Parathyroid adenoma (tissue), 2 donors: ENCODE measurements around the gene AMIGO3.

ENCODE experiments used
- H2AFZ ChIP-seq: fragments of 300-600 bp; sonication (generic); one replicate; pipeline ENCODE4 v1.7.0; 2017; ENCODE audit warnings: antibody characterized with exemption, mild to moderate bottlenecking
- H3K27ac ChIP-seq: fragments of 300-600 bp; sonication (generic); one replicate; pipeline ENCODE4 v1.7.0; 2017
- H3K27me3 ChIP-seq: fragments of 300-600 bp; sonication (generic); one replicate; pipeline ENCODE4 v1.7.0; 2017; ENCODE audit warnings: low read length; ENCODE audit not compliant: control insufficient read depth, insufficient read depth
- H3K36me3 ChIP-seq: fragments of 300-600 bp; sonication (generic); one replicate; pipeline ENCODE4 v1.7.0; 2017; ENCODE audit warnings: low read length; ENCODE audit not compliant: control insufficient read depth, insufficient read depth
- H3K4me1 ChIP-seq: fragments of 300-600 bp; sonication (generic); one replicate; pipeline ENCODE4 v1.7.0; 2017; ENCODE audit warnings: control low read depth
- H3K4me2 ChIP-seq: fragments of 300-600 bp; sonication (generic); one replicate; pipeline ENCODE4 v1.7.0; 2017; ENCODE audit warnings: low read length
- H3K4me3 ChIP-seq: fragments of 300-600 bp; sonication (generic); one replicate; pipeline ENCODE4 v1.7.0; 2017; ENCODE audit warnings: low read depth, low read length
- H3K79me2 ChIP-seq: fragments of 300-600 bp; sonication (generic); one replicate; pipeline ENCODE4 v1.7.0; 2017; ENCODE audit warnings: control low read depth
- H3K9ac ChIP-seq: fragments of 300-600 bp; sonication (generic); one replicate; pipeline ENCODE4 v1.7.0; 2017; ENCODE audit warnings: mild to moderate bottlenecking
- H3K9me3 ChIP-seq: fragments of 300-600 bp; sonication (generic); one replicate; pipeline ENCODE4 v1.7.0; 2017; ENCODE audit warnings: low read length; ENCODE audit not compliant: control insufficient read depth
- TF ChIP-seq, protein P1 (sequence below): fragments of 300-600 bp; sonication (generic); IDR thresholded peaks from one replicate; pipeline ENCODE4 v1.7.0; 2017; ENCODE audit warnings: antibody characterized with exemption, mild to moderate bottlenecking
- donor health status: primary hyperparathyroidism.

AMIGO3 gene

DNA sequence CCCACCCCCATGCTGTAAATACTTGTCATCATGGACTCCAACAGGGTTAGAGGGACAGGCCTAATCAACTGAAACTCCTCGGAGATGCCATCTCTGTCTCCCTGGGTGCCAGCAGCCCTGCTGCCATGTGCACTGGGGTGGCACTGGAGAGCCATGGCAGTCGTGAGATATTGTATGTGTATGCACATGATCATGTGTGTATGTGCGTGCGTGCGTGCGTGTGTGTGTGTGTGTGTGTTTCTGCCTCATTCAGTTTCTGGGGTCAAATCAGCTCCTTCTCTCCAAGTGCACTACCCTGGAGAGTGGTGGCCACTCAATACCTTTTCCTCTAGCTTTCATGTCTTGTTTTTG lies 48.6 kb downstream of the AMIGO3 start:
- no peak overlapping the region for H3K4me2 ChIP-seq
- no peaks in the 10 kb centered on the region for H3K9me3 ChIP-seq
- H2AFZ ChIP-seq: no peak overlapping the region
- H3K36me3 ChIP-seq: no peaks in the 10 kb centered on the region
- TF ChIP-seq, protein P1, sequence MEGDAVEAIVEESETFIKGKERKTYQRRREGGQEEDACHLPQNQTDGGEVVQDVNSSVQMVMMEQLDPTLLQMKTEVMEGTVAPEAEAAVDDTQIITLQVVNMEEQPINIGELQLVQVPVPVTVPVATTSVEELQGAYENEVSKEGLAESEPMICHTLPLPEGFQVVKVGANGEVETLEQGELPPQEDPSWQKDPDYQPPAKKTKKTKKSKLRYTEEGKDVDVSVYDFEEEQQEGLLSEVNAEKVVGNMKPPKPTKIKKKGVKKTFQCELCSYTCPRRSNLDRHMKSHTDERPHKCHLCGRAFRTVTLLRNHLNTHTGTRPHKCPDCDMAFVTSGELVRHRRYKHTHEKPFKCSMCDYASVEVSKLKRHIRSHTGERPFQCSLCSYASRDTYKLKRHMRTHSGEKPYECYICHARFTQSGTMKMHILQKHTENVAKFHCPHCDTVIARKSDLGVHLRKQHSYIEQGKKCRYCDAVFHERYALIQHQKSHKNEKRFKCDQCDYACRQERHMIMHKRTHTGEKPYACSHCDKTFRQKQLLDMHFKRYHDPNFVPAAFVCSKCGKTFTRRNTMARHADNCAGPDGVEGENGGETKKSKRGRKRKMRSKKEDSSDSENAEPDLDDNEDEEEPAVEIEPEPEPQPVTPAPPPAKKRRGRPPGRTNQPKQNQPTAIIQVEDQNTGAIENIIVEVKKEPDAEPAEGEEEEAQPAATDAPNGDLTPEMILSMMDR: no peak
- H3K4me3 ChIP-seq: no peak overlapping the region
- H3K27ac ChIP-seq: no peak overlapping the region
- no peaks in the 10 kb centered on the region for H3K27me3 ChIP-seq
- H3K4me1 ChIP-seq: peaks cover 17% of the 10 kb centered on the region
- H3K79me2 ChIP-seq: no peaks in the 10 kb centered on the region
- no peak overlapping the region for H3K9ac ChIP-seq

DNA sequence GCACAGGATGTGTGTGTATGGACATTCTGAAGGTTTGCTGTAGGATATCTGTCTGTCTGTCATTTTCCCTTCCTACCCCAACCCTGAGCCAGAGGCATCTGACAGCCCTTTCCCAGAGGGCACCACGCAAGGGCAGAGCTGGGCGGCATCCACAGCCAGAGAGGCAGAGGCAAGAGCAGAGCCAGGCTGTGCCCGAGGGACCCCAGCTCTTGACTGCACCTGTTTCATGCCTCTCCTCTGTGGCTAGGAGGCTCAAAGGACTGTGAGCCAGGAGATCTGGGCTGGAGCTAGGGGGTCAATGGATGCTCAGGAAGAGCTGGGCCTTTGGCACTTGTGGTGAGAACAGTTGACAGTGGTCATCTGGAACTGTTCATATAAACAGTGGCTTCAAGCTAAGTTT lies 50.1 kb downstream of the AMIGO3 start:
- H3K27ac ChIP-seq: no peak overlapping the region
- H3K9ac ChIP-seq: no peak overlapping the region
- H2AFZ ChIP-seq: no peak overlapping the region
- H3K79me2 ChIP-seq: peaks cover 4% of the 10 kb centered on the region
- H3K9me3 ChIP-seq: no peaks in the 10 kb centered on the region
- no peak overlapping the region for H3K4me3 ChIP-seq
- no peaks in the 10 kb centered on the region for H3K36me3 ChIP-seq
- TF ChIP-seq, protein P1: no peak
- H3K27me3 ChIP-seq: no peaks in the 10 kb centered on the region
- H3K4me1 ChIP-seq: peaks cover 10% of the 10 kb centered on the region
- H3K4me2 ChIP-seq: no peak overlapping the region

DNA sequence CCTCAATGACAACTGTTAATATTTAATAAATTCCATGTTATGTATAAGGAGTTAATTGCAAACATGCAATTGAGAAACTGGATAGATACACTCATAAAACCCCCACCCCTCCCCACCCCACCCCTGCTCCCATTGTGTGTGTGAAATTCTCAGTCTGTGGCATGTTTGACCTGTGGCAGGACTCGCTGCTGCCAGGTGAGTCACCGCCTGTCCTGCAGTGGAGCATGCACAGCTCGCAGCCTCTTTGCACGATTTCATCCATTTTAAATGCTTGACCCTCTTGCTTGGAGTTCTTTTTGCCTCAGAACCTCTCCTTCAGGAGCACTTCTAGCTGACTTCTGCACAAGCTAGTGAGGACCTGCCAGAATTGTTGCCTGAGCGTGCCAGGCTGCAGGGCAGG lies 50.6 kb downstream of the AMIGO3 start:
- no peaks in the 10 kb centered on the region for H3K27me3 ChIP-seq
- no peak overlapping the region for H3K4me2 ChIP-seq
- H3K27ac ChIP-seq: no peak overlapping the region
- no peak overlapping the region for H2AFZ ChIP-seq
- H3K79me2 ChIP-seq: peaks cover 7% of the 10 kb centered on the region
- H3K9ac ChIP-seq: no peak overlapping the region
- H3K36me3 ChIP-seq: no peaks in the 10 kb centered on the region
- peaks cover 10% of the 10 kb centered on the region for H3K4me1 ChIP-seq
- no peaks in the 10 kb centered on the region for H3K9me3 ChIP-seq
- TF ChIP-seq, protein P1: no peak
- H3K4me3 ChIP-seq: no peak overlapping the region

DNA sequence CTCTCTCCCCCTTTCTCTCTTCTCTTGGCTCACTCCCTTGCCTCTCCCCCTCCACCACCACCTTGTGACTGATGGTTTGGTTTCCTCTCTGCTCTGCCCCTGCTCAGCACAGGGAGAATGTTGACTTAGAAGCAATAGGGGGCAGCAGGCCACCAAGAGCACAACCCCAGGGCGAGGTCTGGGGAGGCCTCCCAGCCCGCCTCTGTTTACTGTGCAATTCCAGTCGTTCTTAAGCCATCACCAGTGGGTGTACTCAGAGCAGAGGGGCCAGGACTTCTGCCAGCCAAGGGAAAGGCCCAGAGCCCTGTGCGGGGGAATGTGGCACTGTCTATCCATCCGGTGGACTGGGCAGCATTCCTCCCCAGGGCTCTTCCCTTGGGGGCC lies 51.1 kb downstream of the AMIGO3 start:
- Histone ChIP-seq H3K4me1 (peaks cover 10% of the 10 kb centered on the region), H3K9ac (no peak overlapping the region), H3K27me3 (no peaks in the 10 kb centered on the region), H3K36me3 (no peaks in the 10 kb centered on the region), H3K4me3 (no peak overlapping the region), H3K9me3 (no peaks in the 10 kb centered on the region), H3K79me2 (peaks cover 7% of the 10 kb centered on the region), H3K27ac (no peak overlapping the region), H3K4me2 (no peak overlapping the region), H2AFZ (no peak overlapping the region)
- TF ChIP-seq, protein P1: no peak

DNA sequence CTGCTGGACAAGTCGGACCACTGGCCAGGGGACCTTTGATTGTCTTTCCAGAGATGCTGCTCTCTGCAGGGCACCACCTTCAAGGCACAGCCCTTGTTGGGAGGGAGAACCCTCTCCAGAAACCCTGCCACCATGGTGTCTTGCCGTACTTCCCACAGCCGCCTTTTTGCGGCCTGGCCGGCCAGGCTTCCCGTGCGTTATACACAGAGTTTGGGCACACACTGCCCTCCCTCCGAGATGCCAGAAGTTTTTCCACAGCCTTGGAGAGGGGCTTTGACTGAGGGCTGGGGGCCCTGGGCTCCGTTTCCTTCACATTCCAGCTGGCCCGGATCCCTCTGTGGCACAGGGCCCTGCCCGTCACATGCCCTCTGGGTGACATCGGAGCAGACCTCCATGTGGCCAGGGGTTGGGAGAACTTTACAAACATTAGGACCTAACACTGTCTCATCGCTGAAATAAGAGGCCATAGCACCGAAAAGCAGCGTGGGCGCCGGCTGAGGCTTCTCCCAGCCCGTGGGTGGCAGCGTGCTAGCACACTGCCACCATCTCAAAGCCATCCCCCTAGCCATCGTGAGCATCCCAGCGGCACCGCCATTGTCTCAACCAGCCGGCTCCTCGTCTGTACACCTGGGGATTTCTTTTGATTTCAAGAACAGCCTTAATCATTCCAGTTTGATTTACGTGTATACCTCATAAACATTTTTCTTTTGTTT lies 51.6 kb downstream of the AMIGO3 start:
- Histone ChIP-seq H2AFZ (no peak overlapping the region), H3K4me2 (no peak overlapping the region), H3K79me2 (peaks cover 7% of the 10 kb centered on the region), H3K27ac (no peak overlapping the region), H3K36me3 (no peaks in the 10 kb centered on the region), H3K4me1 (peaks cover 7% of the 10 kb centered on the region), H3K9ac (no peak overlapping the region), H3K4me3 (no peak overlapping the region), H3K9me3 (no peaks in the 10 kb centered on the region), H3K27me3 (no peaks in the 10 kb centered on the region)
- TF ChIP-seq, protein P1: no peak
